ENCODE measurements around the gene EFNA4. TPM values are rescaled to one million over a fixed set of nuclear protein-coding genes. Genes with fewer than 3 reads are reported as not detected.

EFNA4 gene
- total RNA-seq, 1 experiment from 2014 or later: 36.7 TPM

DNA sequence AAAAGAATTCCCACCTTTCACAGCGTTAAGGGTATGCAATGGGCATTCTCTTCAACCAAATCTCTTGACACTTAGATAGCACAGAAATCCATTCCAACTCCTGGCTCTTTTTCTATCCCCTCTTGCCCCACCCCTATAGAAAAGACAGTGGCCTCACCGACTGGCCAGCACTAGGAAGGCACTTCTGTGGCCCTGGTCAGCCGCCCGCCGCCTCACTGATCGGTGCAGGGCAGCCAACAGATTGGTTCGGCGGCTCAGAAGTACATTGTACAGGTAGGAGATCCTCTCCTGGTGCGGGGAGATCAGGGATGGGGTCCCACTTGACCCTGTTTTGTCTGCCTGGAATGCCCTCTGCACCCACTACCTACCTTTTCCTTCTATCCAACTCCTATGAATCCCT is 39.2 kb upstream of the EFNA4 start:
- DNase-seq: no peak
- no TSS peak for BruUV-seq (replicated peaks)
- H2AFZ ChIP-seq (ENCODE audit: low read length): no peak overlapping the region
- H3K79me2 ChIP-seq (ENCODE audit: low read length): no peaks in the 10 kb centered on the region
- no peaks in the 10 kb centered on the region for H3K9me2 ChIP-seq (replicated peaks; ENCODE audit: low read length)
- peaks cover 7% of the 10 kb centered on the region for H3K4me1 ChIP-seq (ENCODE audit: insufficient read depth, low read length)
- no peaks in the 10 kb centered on the region for H3K27me3 ChIP-seq (ENCODE audit: low read length)
- no peaks in the 10 kb centered on the region for H3K36me3 ChIP-seq (ENCODE audit: low read depth, low read length)
- H3F3A ChIP-seq (ENCODE audit: low read length, unreplicated experiment): no peaks in the 10 kb centered on the region
- ChIA-PET CTCF (no interaction called here), POLR2A (ENCODE audit: unreplicated experiment) (no interaction called here)
- no peak overlapping the region for H3K27ac ChIP-seq (ENCODE audit: low read length)
- ATAC-seq: no peak
- TF ChIP-seq, protein P1, sequence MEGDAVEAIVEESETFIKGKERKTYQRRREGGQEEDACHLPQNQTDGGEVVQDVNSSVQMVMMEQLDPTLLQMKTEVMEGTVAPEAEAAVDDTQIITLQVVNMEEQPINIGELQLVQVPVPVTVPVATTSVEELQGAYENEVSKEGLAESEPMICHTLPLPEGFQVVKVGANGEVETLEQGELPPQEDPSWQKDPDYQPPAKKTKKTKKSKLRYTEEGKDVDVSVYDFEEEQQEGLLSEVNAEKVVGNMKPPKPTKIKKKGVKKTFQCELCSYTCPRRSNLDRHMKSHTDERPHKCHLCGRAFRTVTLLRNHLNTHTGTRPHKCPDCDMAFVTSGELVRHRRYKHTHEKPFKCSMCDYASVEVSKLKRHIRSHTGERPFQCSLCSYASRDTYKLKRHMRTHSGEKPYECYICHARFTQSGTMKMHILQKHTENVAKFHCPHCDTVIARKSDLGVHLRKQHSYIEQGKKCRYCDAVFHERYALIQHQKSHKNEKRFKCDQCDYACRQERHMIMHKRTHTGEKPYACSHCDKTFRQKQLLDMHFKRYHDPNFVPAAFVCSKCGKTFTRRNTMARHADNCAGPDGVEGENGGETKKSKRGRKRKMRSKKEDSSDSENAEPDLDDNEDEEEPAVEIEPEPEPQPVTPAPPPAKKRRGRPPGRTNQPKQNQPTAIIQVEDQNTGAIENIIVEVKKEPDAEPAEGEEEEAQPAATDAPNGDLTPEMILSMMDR (conservative IDR thresholded peaks at IDR 0.05; ENCODE audit: low read depth, low read length): no peak
- no peak for TF ChIP-seq EZH2 (IDR thresholded peaks at IDR 0.05; ENCODE audit: low read length, unreplicated experiment)
- TF ChIP-seq EZH2phosphoT487 (IDR thresholded peaks at IDR 0.05; ENCODE audit: borderline replicate concordance, low read length): no peak
- no peak overlapping the region for H3K4me3 ChIP-seq (ENCODE audit: low read length)
- no peak overlapping the region for H3K4me2 ChIP-seq (ENCODE audit: low read length)
- intact Hi-C loops (cut with micrococcal nuclease): no loop called here
- no peaks in the 10 kb centered on the region for H4K20me1 ChIP-seq (ENCODE audit: low read length)
- no peaks in the 10 kb centered on the region for H3K9me3 ChIP-seq (ENCODE audit: low read length)
- no peak overlapping the region for H3K9ac ChIP-seq (ENCODE audit: low read length)

DNA sequence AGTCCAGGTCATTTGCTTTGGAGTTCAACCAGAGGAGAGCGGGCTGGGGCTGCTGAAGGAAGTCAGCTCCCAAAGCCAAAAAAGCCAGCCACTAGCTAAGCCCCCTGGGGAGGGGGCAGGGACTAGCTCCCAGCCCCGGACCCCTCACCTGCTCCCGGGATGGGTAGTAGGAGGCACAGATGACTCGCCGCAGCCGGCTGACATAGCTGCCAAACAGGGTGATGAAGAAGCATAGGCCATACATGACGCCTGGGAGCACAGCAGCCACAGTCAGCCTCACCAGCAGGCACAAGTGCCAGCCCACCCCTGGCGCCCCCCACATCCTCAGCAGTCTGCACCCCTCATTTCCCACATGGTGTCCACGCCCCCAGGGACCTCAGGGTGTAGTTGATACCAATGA is 37.4 kb upstream of the EFNA4 start:
- H3K9ac ChIP-seq (ENCODE audit: low read length): no peak overlapping the region

DNA sequence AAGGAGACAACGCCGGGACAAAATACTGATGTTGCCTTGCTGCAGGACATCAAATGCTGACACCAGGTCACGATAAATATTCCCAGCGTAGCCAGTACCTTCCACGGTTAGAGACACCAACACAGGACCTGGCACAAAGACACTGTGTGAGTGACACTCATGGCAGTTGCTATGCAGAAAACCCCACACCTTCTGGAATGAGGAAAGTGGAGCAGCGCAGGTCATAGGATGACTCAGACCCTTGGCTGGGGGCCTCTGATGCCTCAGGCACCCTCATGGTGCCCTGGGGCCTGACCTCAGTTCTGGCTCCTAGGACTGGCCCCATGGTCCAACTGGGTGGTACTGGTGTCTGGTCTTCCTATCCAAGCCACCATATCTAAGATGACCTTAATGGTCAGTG is 37.0 kb upstream of the EFNA4 start:
- intact Hi-C loops (cut with micrococcal nuclease): no loop called here
- CTCF ChIA-PET: no interaction called here
- DNase-seq: peak; percentile 71
- Histone ChIP-seq H4K20me1 (ENCODE audit: low read length) (no peaks in the 10 kb centered on the region), H3K27ac (ENCODE audit: low read length) (no peak overlapping the region), H3K4me3 (ENCODE audit: low read length) (no peak overlapping the region), H3F3A (ENCODE audit: low read length, unreplicated experiment) (no peaks in the 10 kb centered on the region), H3K4me2 (ENCODE audit: low read length) (no peak overlapping the region), H3K27me3 (ENCODE audit: low read length) (no peaks in the 10 kb centered on the region), H2AFZ (ENCODE audit: low read length) (no peak overlapping the region), H3K9me3 (ENCODE audit: low read length) (no peaks in the 10 kb centered on the region), H3K79me2 (ENCODE audit: low read length) (no peaks in the 10 kb centered on the region), H3K4me1 (ENCODE audit: insufficient read depth, low read length) (peaks cover 7% of the 10 kb centered on the region), H3K9me2 (replicated peaks; ENCODE audit: low read length) (no peaks in the 10 kb centered on the region), H3K9ac (ENCODE audit: low read length) (no peak overlapping the region), H3K36me3 (ENCODE audit: low read depth, low read length) (no peaks in the 10 kb centered on the region)
- POLR2A ChIA-PET (ENCODE audit: unreplicated experiment): no interaction called here
- peak; percentile 70 for ATAC-seq
- no TSS peak for BruUV-seq (replicated peaks)
- TF ChIP-seq EZH2phosphoT487 (IDR thresholded peaks at IDR 0.05; ENCODE audit: borderline replicate concordance, low read length) (no peak), EZH2 (IDR thresholded peaks at IDR 0.05; ENCODE audit: low read length, unreplicated experiment) (no peak)
- TF ChIP-seq, protein P1 (conservative IDR thresholded peaks at IDR 0.05; ENCODE audit: low read depth, low read length): no peak

More for the DNA sequence above, 37.4 kb upstream of the EFNA4 start:
- ATAC-seq (no peak; the same call in 1 of the 2 replicates), DNase-seq (no peak)
- CTCF ChIA-PET: interaction anchor here (0.7 kb wide), 1 partner anchor 8 kb away, joined by 3 read pairs; no protein-coding TSS in a partner anchor
- no peak overlapping the region for H3K4me2 ChIP-seq (ENCODE audit: low read length)
- intact Hi-C loops (cut with micrococcal nuclease): no loop called here
- H3K27ac ChIP-seq (ENCODE audit: low read length): no peak overlapping the region
- H2AFZ ChIP-seq (ENCODE audit: low read length): no peak overlapping the region
- no peaks in the 10 kb centered on the region for H3K36me3 ChIP-seq (ENCODE audit: low read depth, low read length)
- H3K4me3 ChIP-seq (ENCODE audit: low read length): no peak overlapping the region
- H3K79me2 ChIP-seq (ENCODE audit: low read length): no peaks in the 10 kb centered on the region
- H3F3A ChIP-seq (ENCODE audit: low read length, unreplicated experiment): no peaks in the 10 kb centered on the region
- peaks cover 7% of the 10 kb centered on the region for H3K4me1 ChIP-seq (ENCODE audit: insufficient read depth, low read length)
- BruUV-seq (replicated peaks): no TSS peak
- H3K9me2 ChIP-seq (replicated peaks; ENCODE audit: low read length): no peaks in the 10 kb centered on the region
- POLR2A ChIA-PET (ENCODE audit: unreplicated experiment): no interaction called here
- TF ChIP-seq EZH2 (IDR thresholded peaks at IDR 0.05; ENCODE audit: low read length, unreplicated experiment) (no peak), EZH2phosphoT487 (IDR thresholded peaks at IDR 0.05; ENCODE audit: borderline replicate concordance, low read length) (no peak)
- TF ChIP-seq, protein P1 (conservative IDR thresholded peaks at IDR 0.05; ENCODE audit: low read depth, low read length): no peak
- no peaks in the 10 kb centered on the region for H3K9me3 ChIP-seq (ENCODE audit: low read length)
- no peaks in the 10 kb centered on the region for H3K27me3 ChIP-seq (ENCODE audit: low read length)
- H4K20me1 ChIP-seq (ENCODE audit: low read length): no peaks in the 10 kb centered on the region

Measured in PC-3 (cell line).